GM19372 (cell line): Measurements from ENCODE around the gene GLB1L.
"Not testable (repeated sequence)": the region's sequence is repeated elsewhere in the genome, so short reads cannot be mapped to it uniquely, and the experiment has no call there.

ENCODE experiments used
- ATAC-seq: cut with Tn5 transposase; IDR thresholded peaks from one replicate; pipeline ENCODE4 v1.9.1; 2021; ENCODE audit warnings: mild to moderate bottlenecking, low read depth, moderate library complexity; ENCODE audit not compliant: unreplicated experiment

GLB1L gene

DNA sequence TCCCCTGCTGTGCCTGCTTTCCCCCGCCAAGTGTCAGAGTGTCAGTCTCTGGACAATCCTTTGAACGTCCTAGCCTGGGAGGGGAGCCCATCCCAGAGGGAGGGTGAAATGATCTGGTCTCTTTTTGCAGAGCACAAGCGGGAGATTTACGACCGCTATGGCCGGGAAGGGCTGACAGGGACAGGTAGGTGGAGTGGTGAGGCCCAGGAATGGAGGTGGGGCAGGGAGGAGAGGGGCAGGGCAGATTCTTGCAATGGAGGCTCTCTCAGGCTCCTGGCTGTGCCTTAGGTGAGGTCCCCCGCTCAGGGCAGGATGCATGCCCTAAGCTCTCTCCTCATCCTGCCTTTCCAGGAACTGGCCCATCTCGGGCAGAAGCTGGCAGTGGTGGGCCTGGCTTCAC lies 36.3 kb upstream of the GLB1L start:
- no peak for ATAC-seq

DNA sequence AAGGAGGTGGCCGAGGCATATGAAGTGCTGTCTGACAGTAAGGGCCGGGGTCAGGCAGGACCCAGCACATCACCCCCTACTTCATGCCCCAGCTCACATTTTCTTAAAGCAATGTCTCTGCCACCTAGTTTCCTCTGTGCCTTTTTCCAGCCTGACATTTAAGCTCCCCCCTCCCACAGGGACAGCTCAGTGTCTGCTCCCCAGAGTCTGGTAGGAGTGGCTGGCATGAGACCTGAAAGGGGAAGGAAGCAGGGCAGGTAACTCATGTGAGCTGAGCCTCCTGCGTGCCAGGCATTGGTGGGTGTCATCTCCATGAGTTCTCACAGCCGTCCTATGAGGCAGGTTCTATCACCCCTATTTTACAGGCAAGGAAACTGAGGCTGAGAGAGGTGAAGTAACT lies 35.4 kb upstream of the GLB1L start:
- ATAC-seq, result no peak

DNA sequence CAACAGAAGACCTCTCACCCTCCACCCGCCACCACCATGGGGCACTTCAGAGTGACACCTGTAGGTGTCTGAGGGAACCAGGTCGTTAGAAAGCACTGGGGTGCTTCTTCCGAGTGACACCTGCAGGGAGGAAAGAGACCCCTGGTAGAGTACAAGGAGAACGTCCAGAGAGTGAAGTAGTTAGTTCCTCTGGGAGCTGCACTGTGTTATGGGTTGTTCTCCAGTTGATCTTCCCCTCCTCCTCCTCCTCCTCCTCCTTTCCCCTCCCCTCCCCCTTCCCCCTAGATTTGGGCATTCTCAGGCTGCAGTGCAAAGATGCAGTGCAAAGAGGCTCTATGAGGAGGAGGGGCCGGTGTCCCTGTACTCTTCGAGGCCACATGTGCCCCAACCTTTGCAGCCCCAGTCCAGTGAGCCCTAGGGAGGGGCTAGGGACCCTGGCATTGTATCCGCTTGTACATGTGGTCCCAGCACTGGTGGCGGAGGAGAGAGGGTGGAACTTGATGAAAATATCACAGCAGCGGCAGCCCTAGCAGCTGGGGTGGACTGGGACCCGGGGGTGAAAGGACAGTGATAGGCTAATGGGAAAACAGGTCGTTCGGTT lies 34.8 kb upstream of the GLB1L start:
- no peak for ATAC-seq

- ATAC-seq, result peak; percentile 81
Measured at GRCh38 chr2:219279151-219279915, 34.1 kb upstream of the GLB1L start, which contains the start of gene DNAJB2. TSS of gene DNAJB2 (plus strand) at chr2:219279366. CDS start at chr2:219279834, 468 bp downstream.

DNA sequence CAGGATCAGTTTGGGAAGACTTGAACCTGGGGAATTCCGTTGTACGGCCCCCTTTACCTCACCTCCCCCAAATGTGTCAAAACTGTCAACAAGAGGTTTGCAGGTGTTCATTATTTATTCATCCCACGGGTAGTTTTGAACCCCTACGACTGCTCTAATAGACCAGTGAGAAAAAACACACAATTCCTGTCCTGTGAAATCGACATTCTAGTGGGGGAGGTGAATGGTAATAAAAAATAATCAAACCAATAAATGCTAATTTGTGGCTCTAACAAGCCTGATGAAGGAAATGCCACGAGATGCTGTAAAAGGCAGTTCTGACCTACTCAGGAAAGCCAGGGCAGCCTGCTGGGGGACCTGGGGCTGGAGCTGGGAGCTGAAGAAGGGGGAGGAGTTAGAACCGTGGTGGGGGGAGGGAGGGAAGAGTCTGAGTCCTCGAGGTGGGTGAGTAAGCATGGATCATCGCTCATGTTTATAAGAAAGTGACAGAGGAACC lies 33.5 kb upstream of the GLB1L start:
- no peak for ATAC-seq

DNA sequence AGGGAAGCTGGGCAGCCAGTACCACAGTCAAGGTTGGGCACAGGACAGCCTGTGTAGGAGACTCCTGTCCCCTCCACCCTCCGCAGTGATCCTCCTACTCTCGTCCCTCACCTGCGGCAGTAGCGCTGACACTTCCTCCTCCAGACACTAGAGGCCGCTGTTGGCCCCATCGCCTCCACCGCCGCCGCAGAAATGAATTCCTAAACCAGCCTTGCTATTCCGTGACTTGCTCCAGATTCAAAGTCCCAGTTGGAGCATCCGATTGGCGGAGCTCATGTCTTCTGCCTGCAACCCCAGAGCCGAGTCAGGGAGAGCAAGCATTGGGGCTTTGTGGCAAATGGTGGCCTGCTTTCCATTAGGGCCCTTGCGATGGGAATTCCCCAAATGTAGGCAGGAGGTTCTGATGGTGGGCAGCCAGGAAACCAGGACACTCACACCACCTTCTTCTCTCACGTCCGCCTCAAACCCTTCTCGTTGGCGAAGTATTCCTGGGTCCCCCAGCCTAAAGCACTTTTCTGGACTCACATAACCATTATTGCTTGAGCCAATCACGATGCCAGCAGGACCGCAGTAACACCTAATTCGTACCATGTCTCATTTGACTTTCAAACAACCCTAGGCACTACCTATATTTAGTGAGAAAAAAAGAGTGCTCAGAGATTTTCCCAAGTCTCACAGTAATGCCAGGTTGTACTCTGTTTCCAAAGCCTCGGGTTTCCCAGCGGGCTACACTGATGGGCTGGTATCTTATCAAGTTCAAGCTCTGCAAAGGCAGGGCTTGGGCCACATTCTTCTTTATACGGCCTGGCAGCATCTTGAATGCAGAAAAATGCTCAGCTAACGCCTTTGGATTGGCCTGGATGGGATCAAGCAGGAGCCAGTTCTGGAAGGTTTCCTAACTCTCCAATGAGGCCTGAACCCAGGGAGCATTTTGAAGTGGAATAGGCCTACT lies 32.7 kb upstream of the GLB1L start:
- ATAC-seq, result peak; percentile 23

GRCh38 chr2:219274361-219274921 lies 29.2 kb upstream of the GLB1L start:
- ATAC-seq, result no peak

GRCh38 chr2:219273937-219274336 lies 28.7 kb upstream of the GLB1L start:
- ATAC-seq, result no peak

GRCh38 chr2:219272995-219273394 lies 27.8 kb upstream of the GLB1L start:
- ATAC-seq, result no peak

- no peak for ATAC-seq
Measured at GRCh38 chr2:219272356-219272755, 27.1 kb upstream of the GLB1L start.

GRCh38 chr2:219271021-219271420 lies 25.8 kb upstream of the GLB1L start:
- ATAC-seq, result no peak

DNA sequence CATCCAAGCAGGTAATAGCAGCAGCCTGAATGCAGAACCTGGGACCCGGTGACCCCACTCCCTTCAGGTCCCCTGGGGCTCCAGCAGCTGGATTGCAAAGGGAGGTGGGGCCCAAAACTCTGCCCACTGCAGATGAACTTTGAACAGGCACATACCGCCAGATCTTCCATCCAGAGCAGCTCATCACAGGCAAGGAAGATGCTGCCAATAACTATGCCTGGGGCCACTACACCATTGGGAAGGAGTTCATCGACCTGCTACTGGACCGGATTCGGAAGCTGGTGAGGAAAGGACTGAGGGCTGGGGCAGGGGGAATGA lies 24.8 kb upstream of the GLB1L start:
- ATAC-seq, result no peak

DNA sequence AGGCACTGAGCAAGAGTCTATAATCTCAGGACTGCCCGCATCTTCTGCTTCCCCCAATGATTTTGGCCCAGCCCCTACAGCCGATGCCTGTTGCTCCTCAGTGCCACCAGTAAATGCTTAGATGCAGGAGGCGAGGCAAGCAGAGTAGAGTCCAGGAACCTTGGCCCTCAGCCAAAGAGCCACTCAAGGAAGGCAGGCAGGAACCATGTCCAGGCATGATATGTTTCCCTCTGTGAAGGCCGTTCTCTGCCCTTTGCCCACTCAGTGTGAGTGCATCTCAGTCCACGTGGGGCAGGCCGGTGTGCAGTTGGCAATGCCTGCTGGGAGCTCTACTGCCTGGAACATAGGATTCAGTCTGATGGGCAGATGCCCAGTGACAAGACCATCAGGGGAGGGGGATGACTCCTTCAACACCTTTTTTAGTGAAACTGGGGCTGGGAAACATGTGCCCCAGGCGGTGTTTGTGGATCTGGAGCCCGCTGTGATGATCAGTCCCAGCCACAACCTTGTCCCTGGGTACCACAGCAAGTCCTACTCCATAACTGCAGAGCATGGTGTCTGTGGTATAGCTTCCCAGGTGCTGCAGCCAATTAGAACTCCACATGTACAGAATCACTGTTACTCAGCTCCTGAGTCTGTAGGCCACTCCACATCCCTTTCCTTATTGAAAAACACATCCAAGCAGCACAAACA lies 24.3 kb upstream of the GLB1L start:
- ATAC-seq, result no peak

DNA sequence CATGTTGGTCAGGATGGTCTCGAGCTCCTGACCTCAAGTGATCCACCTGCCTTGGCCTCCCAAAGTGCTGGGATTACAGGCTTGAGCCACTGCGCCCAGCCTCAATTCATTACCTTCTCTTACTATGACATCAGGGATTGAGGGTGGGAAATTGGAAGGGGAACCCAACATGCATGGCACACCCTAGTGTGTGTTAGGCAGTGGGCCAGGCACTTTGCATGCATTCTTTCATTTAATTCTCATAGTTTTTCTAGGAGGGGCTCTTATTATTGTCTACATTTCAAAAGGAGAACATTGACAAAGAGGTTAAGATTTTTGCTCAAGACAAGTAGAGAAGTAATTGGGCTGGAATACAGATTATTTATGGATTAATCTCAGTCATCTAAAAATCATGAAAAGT lies 23.1 kb upstream of the GLB1L start:
- no peak for ATAC-seq

DNA sequence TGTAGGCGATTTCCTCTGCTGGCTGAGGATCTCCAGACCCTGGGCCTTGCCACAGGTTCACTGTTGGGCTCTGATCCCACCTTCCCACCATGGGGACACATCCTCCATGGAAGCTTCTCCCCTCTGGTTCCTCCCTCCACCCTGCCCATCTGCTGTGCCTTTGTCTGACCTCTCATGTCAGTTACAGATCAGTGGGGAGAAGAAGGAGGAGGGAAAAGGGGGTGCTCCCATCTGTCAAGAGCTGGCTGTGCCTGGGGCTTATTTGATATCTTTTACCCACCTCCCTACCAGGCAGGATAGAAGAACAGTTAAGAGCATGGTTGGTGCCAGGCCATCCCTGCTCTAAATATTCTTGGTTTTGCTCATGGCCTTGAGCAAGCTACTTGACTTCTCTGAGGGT lies 21.6 kb upstream of the GLB1L start:
- no peak for ATAC-seq

- ATAC-seq, result no peak
Measured at GRCh38 chr2:219266232-219266631, 21.0 kb upstream of the GLB1L start.

GRCh38 chr2:219261024-219261855 lies 16.0 kb upstream of the GLB1L start:
- ATAC-seq, result no peak

DNA sequence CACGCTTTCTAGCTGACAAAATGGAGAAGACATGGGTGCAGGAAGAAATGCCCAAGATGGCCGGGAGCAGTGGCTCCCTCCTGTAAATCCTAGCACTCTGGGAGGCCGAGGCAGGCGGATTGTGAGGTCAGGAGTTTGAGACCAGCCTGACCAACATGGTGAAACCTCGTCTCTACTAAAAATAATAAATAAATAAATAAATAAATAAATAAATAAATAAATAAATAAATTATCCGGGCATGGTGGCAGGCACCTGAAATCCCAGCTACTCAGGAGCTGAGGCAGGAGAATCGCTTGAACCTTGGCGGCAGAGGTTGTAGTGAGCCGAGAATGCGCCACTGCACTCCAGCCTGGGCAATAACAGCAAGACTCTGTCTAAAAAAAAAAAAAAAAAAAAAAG lies 13.7 kb upstream of the GLB1L start:
- ATAC-seq, result not testable (repeated sequence)

- peak; percentile 30 for ATAC-seq
Measured at GRCh38 chr2:219254590-219255201, 9.5 kb upstream of the GLB1L start.
